ENCODE results near the gene CD99L2. TPM values are rescaled to one million over a fixed set of nuclear protein-coding genes. Genes with fewer than 3 reads are reported as not detected.

Gene CD99L2
- polyA plus RNA-seq, 3 donors = 13.1 to 18.4 (median 16.7) TPM

DNA sequence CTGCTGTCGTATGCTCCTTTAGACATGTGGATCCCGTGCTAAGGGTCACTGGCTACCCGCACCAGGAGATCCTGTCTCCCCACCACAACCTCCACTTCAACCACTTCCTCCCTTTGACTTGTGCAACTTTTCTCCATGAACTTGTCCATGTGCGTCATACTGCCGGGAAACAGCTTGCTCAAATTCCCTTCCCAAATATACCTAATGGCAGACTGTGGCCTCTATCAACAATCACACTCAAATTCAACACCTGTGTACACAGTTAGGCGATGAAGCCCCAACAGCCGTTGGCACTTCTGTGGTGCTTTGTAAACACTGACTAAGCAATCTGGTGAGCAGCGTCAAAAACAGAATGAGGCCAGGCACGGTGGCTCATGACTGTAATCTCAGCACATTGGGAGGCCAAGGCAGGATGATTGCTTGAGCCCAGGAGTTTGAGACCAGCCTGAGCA is 49.5 kb downstream of the CD99L2 start:
- H3K36me3 Mint-ChIP-seq = peaks cover 4 to 9% of the 10 kb centered on the region in 2 donors
- Histone ChIP-seq H3K27ac (ENCODE audit: low read depth in 1 of 2, low read length in 2 of 2) (peak overlapping the region in 1 of 2 donors; percentile 32), H3K4me2 (replicated peaks; ENCODE audit: extremely low read depth, low read length, poor library complexity, severe bottlenecking) (peak overlapping the region; percentile 27), H3K27me3 (ENCODE audit: control insufficient read depth in 2 of 2, insufficient read depth in 2 of 2, low read length in 2 of 2) (no peaks in the 10 kb centered on the region), H3K79me2 (ENCODE audit: insufficient read depth, low read length) (peaks cover 3% of the 10 kb centered on the region), H3K4me3 (replicated peaks in 1 of 3; ENCODE audit: low read depth in 2 of 3, low read length in 3 of 3) (no peak overlapping the region), H3K9ac (ENCODE audit: insufficient read depth, low read length, poor library complexity, severe bottlenecking) (no peak overlapping the region), H3K4me1 (ENCODE audit: control insufficient read depth in 1 of 2, insufficient read depth in 2 of 2, low read length in 2 of 2) (peaks cover 53 to 57% of the 10 kb centered on the region in 2 donors), H3K9me3 (replicated peaks in 1 of 2; ENCODE audit: control insufficient read depth in 1 of 2, insufficient read depth in 1 of 2, low read length in 2 of 2) (no peaks in the 10 kb centered on the region), H2AFZ (ENCODE audit: insufficient read depth, low read depth, low read length, poor library complexity, severe bottlenecking) (no peak overlapping the region), H3K36me3 (replicated peaks in 1 of 2; ENCODE audit: control insufficient read depth in 1 of 2, insufficient read depth in 2 of 2, low read length in 2 of 2) (no peaks in the 10 kb centered on the region), H4K20me1 (ENCODE audit: insufficient read depth, low read length) (no peaks in the 10 kb centered on the region)
- intact Hi-C loops (cut with micrococcal nuclease) = no loop called here
- H3K27ac Mint-ChIP-seq = peak overlapping the region; percentile 18 to 84 (median 48)
- peak overlapping the region in 1 of 2 donors; percentile 47 for H3K4me3 Mint-ChIP-seq
- peaks cover 0 to 5% (median 3%) of the 10 kb centered on the region in 3 donors for H3K27me3 Mint-ChIP-seq (ENCODE audit: low read depth in 3 of 3)
- TF ChIP-seq, protein P1, sequence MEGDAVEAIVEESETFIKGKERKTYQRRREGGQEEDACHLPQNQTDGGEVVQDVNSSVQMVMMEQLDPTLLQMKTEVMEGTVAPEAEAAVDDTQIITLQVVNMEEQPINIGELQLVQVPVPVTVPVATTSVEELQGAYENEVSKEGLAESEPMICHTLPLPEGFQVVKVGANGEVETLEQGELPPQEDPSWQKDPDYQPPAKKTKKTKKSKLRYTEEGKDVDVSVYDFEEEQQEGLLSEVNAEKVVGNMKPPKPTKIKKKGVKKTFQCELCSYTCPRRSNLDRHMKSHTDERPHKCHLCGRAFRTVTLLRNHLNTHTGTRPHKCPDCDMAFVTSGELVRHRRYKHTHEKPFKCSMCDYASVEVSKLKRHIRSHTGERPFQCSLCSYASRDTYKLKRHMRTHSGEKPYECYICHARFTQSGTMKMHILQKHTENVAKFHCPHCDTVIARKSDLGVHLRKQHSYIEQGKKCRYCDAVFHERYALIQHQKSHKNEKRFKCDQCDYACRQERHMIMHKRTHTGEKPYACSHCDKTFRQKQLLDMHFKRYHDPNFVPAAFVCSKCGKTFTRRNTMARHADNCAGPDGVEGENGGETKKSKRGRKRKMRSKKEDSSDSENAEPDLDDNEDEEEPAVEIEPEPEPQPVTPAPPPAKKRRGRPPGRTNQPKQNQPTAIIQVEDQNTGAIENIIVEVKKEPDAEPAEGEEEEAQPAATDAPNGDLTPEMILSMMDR (IDR thresholded peaks at IDR 0.05) = no peak
- H3K4me1 Mint-ChIP-seq = peaks cover 55% of the 10 kb centered on the region
- WGBS (ENCODE audit: insufficient coverage) = 0% methylated on average over 5 of the region's 9 CpGs
- no peaks in the 10 kb centered on the region for H3K9me3 Mint-ChIP-seq
- peak; percentile 29 to 64 (median 58) for DNase-seq

DNA sequence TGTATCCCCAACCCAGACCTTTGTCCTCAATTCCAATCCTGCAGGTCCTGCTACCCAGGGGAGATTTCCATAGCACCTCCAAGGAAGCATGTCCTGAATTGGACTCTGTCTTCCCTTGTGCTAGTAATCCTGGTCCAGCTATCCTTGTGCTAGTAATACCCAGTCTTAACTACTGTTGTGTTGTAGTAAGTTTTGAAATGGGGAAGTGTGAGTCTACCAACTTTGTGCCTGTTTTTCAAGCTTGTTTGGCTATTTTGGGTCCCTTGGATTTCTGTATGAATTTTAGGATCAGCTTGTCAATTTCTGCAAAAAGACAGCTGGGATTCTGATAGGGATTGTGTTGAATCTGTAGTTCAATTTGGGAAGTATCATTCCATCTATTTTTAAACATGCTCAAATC is 51.4 kb downstream of the CD99L2 start:
- Histone ChIP-seq H3K9me3 (replicated peaks in 1 of 2; ENCODE audit: control insufficient read depth in 1 of 2, insufficient read depth in 1 of 2, low read length in 2 of 2) (no peaks in the 10 kb centered on the region), H2AFZ (ENCODE audit: insufficient read depth, low read depth, low read length, poor library complexity, severe bottlenecking) (no peak overlapping the region), H3K4me1 (ENCODE audit: control insufficient read depth in 1 of 2, insufficient read depth in 2 of 2, low read length in 2 of 2) (peaks cover 61 to 65% of the 10 kb centered on the region in 2 donors), H3K4me3 (replicated peaks in 1 of 3; ENCODE audit: low read depth in 2 of 3, low read length in 3 of 3) (no peak overlapping the region), H3K27me3 (ENCODE audit: control insufficient read depth in 2 of 2, insufficient read depth in 2 of 2, low read length in 2 of 2) (no peaks in the 10 kb centered on the region), H4K20me1 (ENCODE audit: insufficient read depth, low read length) (no peaks in the 10 kb centered on the region), H3K79me2 (ENCODE audit: insufficient read depth, low read length) (peaks cover 7% of the 10 kb centered on the region), H3K36me3 (replicated peaks in 1 of 2; ENCODE audit: control insufficient read depth in 1 of 2, insufficient read depth in 2 of 2, low read length in 2 of 2) (no peaks in the 10 kb centered on the region), H3K9ac (ENCODE audit: insufficient read depth, low read length, poor library complexity, severe bottlenecking) (no peak overlapping the region), H3K27ac (ENCODE audit: low read depth in 1 of 2, low read length in 2 of 2) (peak overlapping the region in 1 of 2 donors; percentile 33), H3K4me2 (replicated peaks; ENCODE audit: extremely low read depth, low read length, poor library complexity, severe bottlenecking) (no peak overlapping the region)
- DNase-seq = peak in 1 of 3 donors; percentile 20
- H3K4me1 Mint-ChIP-seq = peaks cover 61% of the 10 kb centered on the region
- peak overlapping the region in 5 of 7 donors; percentile 18 to 88 (median 37) for H3K27ac Mint-ChIP-seq
- peaks cover 0 to under 1% of the 10 kb centered on the region in 2 donors for H3K36me3 Mint-ChIP-seq
- intact Hi-C loops (cut with micrococcal nuclease) = no loop called here
- no peaks in the 10 kb centered on the region for H3K9me3 Mint-ChIP-seq
- peaks cover 0 to 5% (median 3%) of the 10 kb centered on the region in 3 donors for H3K27me3 Mint-ChIP-seq (ENCODE audit: low read depth in 3 of 3)
- no peak overlapping the region for H3K4me3 Mint-ChIP-seq
- TF ChIP-seq, protein P1 (IDR thresholded peaks at IDR 0.05) = no peak
